Left ventricle myocardium inferior (tissue), 1 donor: Measurements from ENCODE around the gene SCNN1A. TPM values are rescaled to one million over a fixed set of nuclear protein-coding genes. Genes with fewer than 3 reads are reported as not detected.

Source experiments
- DNase-seq: peaks from one replicate; pipeline ENCODE4 v3.0.0-alpha.2; 2020
- H3K27ac ChIP-seq: fragments of 200-600 bp; replicated peaks from 2 replicates; pipeline ENCODE4 v1.8.0; 2021
- H3K27me3 ChIP-seq: fragments of 200-600 bp; 2 replicates; pipeline ENCODE4 v1.8.0; 2021; ENCODE audit warnings: low read depth
- H3K36me3 ChIP-seq: fragments of 200-600 bp; 2 replicates; pipeline ENCODE4 v1.8.0; 2021
- H3K4me1 ChIP-seq: fragments of 200-600 bp; 2 replicates; pipeline ENCODE4 v1.8.0; 2021
- H3K4me3 ChIP-seq: fragments of 200-600 bp; 2 replicates; pipeline ENCODE4 v1.8.0; 2021; ENCODE audit warnings: mild to moderate bottlenecking, moderate library complexity
- H3K9me3 ChIP-seq: fragments of 200-600 bp; replicated peaks from 2 replicates; pipeline ENCODE4 v1.8.0; 2021
- CTCF ChIP-seq: fragments of 200-600 bp; IDR thresholded peaks from 2 replicates; pipeline ENCODE4 v1.8.0; 2021; ENCODE audit warnings: antibody characterized with exemption, mild to moderate bottlenecking, borderline replicate concordance
- intact Hi-C: fragments of 100-400 bp; cut with micrococcal nuclease; formaldehyde crosslinking; loops from one replicate; pipeline ENCODE4 v1.11.0; 2022
- total RNA-seq: library from RNA; stranded (reverse); fragmentation: NEBNext Ultra II Directional; extraction: Animal tissue kit (Norgen Biotek cat#: 25700); gene quantifications from one replicate; pipeline ENCODE4 v1.2.1, GENCODE V29; 2021
- donor health status: DM: no; HTN: yes; CAD: no; lungs with severe emphysema.

Gene SCNN1A
- total RNA-seq, 1 donor from 2014 or later = 0.22 TPM

GRCh38 chr12:6370994-6371754, 4.2 kb downstream of the SCNN1A start:
- no peaks in the 10 kb centered on the region for H3K27me3 ChIP-seq
- H3K4me3 ChIP-seq = no peak overlapping the region
- no peak overlapping the region for H3K27ac ChIP-seq
- no peak for DNase-seq
- intact Hi-C loops = no loop called here
- no peaks in the 10 kb centered on the region for H3K36me3 ChIP-seq
- no peak for TF ChIP-seq CTCF
- no peaks in the 10 kb centered on the region for H3K9me3 ChIP-seq
- H3K4me1 ChIP-seq = peaks cover 5% of the 10 kb centered on the region

DNA sequence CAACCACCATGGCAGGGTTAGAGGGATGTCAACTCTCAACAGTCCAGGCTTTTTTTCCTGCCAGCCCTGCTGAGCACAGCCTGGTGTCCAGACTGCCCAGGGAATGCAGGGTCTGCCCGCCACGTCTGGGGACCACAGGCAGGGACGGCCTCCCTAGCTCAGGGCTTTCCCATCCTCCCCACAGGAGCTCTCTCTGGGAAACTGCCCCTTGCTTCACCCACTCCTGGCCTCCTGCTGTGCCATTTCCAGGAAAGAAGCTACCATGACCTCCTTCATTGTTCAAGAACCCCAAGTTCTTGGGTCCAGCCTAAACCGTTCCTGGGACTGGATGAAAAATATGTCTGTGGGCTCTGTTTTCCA, 4.8 kb downstream of the SCNN1A start:
- DNase-seq = no peak
- H3K36me3 ChIP-seq = no peaks in the 10 kb centered on the region
- H3K4me3 ChIP-seq = no peak overlapping the region
- H3K4me1 ChIP-seq = no peaks in the 10 kb centered on the region
- no peak overlapping the region for H3K27ac ChIP-seq
- intact Hi-C loops = no loop called here
- TF ChIP-seq CTCF = no peak
- no peaks in the 10 kb centered on the region for H3K9me3 ChIP-seq
- no peaks in the 10 kb centered on the region for H3K27me3 ChIP-seq

DNA sequence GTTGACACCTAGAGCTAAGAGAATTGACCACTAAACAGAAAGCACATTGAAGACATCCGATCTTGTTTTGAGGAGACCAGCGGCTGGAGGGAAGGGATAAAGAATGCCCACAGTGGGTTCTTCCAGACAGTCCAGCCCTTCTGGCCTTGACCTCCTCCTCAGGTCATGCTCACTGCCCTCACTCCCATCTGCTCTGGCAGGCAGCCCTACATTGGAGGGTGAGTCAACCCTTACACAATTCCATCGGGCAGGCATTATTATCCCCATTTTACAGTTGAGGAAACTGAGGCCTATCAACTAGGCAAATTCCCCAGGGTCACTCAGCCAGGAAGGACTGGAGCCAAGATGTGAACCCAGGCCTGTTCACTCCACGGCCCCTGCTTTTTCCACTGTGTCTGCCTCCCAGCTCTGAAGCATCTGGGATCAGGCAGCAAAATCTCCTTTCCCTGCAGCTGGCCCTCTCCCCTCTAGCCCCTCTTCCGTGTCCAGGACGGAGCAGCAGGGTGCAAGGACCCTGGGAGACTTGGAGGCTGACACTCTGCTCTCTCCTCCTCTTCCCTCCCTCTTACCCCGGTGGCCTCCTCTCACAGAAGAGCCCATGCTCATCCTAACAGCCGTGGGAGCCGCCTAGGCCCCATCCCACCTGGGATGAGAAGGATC, 5.3 kb downstream of the SCNN1A start:
- Histone ChIP-seq H3K9me3 (no peaks in the 10 kb centered on the region), H3K27me3 (no peaks in the 10 kb centered on the region), H3K4me1 (no peaks in the 10 kb centered on the region), H3K27ac (no peak overlapping the region), H3K36me3 (no peaks in the 10 kb centered on the region), H3K4me3 (no peak overlapping the region)
- no peak for TF ChIP-seq CTCF
- no peak for DNase-seq
- intact Hi-C loops = no loop called here

- Histone ChIP-seq H3K4me1 (no peaks in the 10 kb centered on the region), H3K36me3 (no peaks in the 10 kb centered on the region), H3K9me3 (no peaks in the 10 kb centered on the region), H3K27ac (peak overlapping the region; percentile 6), H3K4me3 (no peak overlapping the region), H3K27me3 (no peaks in the 10 kb centered on the region)
- no peak for TF ChIP-seq CTCF
- no peak for DNase-seq
- intact Hi-C loops = no loop called here
Measured at GRCh38 chr12:6368906-6369525, 6.3 kb downstream of the SCNN1A start.

- no peak for DNase-seq
- Histone ChIP-seq H3K36me3 (no peaks in the 10 kb centered on the region), H3K9me3 (no peaks in the 10 kb centered on the region), H3K27ac (peak overlapping the region; percentile 38), H3K4me1 (peaks cover 8% of the 10 kb centered on the region), H3K27me3 (no peaks in the 10 kb centered on the region), H3K4me3 (no peak overlapping the region)
- no peak for TF ChIP-seq CTCF
- intact Hi-C loops = no loop called here
Measured at GRCh38 chr12:6367969-6368892, 7.1 kb downstream of the SCNN1A start.
